Stimulated activated CD8-positive, alpha-beta memory T cell treated with anti-CD3 and anti-CD28 coated beads, Interleukin-4, amount 100 ng/mL, for 24 hours (primary cell): ENCODE measurements around the gene TBC1D3B.
"Not testable (repeated sequence)": the region's sequence is repeated elsewhere in the genome, so short reads cannot be mapped to it uniquely, and the experiment has no call there.

Source experiments
- DNase-seq: peaks from one replicate; pipeline ENCODE4 v3.0.0-alpha.2; 2020; ENCODE audit warnings: low read depth

Gene TBC1D3B

DNA sequence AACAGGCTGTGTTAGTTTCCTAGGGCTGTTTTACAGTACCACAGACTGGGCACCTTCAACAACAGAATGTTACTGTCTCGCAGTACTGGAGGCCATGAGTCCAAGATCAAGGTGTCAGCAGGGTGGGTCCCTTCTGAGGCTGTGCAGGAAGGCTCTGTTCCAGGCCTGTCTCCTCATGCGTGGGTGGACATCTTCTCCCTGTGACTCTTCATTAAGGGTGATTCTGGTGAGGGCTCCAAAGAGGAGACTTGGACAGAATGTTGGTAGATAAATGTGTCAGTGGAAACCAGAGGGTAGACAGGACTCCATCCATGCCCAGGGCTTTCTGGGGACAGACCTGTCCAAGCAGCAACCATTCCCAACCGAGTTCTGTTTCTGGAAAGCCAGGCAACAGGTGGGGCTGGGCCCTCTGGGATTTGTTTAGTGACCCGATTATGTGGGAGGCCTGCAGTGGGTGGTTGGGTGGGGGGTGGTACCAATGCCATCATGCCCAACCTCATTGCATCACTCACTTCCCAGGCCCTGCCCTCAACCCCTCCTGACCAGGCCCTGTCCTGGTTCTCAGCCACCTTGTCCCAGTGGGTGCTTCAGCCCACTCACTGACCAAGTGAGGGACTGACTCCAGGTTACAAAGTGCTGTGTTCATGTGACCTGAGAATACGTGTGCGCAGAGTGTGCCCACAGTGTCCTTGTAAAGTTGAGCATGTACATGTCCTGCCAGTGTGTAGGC lies 5.2 kb upstream of the TBC1D3B start:
- DNase-seq, result not testable (repeated sequence)

DNA sequence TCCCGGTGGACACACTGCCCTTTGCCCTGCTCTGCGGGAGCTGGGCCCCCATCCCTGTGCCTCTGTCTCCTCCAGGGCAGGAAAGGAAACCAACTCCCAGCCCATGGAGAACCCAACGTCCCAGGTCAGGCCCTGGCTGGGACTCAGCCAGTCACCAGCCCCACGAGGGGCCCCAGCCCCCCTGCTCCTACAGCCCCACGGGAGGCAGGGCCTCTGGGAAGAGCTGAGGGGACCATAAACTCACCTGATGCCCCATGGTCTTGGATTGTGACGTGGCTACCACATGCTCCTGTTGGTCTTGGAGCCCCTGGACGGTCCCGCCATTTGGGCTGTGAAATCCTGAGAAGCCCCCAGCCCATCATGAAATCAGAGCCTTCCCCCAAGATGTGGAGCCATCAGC lies 7.6 kb downstream of the TBC1D3B start:
- DNase-seq, result not testable (repeated sequence)

DNA sequence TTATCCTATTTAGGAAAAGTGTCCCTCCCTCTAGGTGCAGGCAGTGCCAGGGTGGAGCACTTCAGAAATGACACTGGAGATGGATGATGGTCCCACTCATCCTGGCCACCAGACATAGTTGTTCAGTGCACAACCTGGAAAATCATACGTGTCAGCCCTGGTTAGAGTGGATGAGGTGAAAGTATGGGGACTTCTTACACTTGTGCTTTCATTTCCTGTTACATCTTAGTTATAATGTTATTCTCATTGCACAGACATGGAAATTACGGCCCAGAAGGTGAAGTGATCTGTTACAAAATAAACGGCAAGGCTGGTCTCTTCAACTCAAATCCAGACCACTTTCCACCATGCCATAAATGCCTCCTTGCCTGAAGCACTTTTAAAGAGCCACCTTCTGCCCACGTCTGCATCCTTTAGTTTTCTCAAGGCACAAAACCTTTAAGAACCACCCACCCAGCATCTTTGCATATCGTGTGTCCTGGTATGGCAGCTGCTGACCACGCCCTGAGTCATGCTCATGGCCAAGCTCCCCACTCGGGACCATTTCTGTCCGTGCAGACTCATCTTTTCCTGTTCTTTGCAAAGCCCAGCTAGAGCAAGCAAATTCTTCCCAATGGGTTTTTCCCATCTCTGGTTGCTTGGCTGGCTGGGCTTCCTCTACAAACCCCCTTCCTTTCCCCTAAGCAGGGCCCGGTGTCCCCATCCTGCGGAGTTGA lies 22.4 kb downstream of the TBC1D3B start:
- DNase-seq, result no peak

GRCh38 chr17:36152639-36153120 lies 23.8 kb downstream of the TBC1D3B start:
- DNase-seq, result no peak

DNA sequence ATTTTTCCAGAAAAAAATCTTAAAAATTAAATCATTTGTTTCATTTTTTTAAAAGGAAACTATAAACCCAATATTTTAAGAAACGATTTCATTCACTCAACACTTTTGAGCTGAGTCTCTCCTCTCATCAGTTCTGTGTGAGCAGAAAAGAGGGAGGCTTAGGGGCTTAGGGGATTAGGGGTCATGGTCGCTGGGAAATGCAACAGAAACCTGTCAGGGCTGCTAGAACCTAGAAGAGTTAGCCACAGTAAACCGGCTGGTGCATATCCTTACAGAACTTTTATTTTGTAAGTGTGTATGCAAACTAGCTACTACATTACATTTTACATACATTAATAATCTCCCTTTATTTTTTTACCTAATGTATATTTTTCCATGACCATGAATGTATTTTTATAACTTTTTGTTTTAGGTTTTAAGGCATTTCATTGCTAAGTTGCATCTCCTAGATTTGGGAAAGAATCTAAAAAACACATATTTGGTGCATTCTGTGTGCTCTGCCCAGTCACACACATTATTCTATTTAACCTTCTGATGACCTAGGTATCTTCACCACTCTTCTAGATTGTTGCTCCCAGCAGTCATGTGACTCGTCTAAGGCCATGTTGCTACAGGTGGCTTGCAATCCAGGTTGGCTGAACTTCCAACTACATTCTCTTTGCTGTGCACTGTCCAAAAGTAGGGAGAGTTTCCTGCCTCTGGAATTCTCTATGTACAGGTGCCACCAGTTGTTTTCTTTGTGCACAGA lies 24.4 kb downstream of the TBC1D3B start:
- DNase-seq, result no peak

DNA sequence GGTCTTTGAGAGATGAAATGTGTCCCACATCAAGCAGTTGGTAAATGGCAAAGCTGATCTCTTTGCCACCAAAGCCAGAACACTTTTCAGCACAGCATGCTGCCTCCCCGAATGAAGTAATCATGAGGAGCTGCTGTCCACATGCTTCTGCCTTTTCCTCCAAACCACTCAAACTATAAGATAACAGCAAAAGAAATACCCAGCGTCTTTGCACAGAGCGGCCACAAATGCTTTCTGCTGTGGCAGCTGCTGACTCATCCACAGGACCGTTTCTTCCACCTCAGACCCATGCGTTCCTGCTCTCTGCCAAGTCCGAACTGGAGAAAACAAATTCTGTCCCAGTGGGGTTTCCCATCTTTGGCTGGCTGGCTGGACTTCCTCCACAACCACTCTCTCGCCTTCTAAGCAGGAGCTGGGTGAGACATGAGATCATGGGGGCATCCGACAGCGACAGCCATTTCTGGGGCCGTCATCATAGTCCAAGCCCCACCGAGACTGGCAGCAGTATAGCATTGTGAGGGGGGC lies 27.1 kb downstream of the TBC1D3B start:
- DNase-seq, result no peak

DNA sequence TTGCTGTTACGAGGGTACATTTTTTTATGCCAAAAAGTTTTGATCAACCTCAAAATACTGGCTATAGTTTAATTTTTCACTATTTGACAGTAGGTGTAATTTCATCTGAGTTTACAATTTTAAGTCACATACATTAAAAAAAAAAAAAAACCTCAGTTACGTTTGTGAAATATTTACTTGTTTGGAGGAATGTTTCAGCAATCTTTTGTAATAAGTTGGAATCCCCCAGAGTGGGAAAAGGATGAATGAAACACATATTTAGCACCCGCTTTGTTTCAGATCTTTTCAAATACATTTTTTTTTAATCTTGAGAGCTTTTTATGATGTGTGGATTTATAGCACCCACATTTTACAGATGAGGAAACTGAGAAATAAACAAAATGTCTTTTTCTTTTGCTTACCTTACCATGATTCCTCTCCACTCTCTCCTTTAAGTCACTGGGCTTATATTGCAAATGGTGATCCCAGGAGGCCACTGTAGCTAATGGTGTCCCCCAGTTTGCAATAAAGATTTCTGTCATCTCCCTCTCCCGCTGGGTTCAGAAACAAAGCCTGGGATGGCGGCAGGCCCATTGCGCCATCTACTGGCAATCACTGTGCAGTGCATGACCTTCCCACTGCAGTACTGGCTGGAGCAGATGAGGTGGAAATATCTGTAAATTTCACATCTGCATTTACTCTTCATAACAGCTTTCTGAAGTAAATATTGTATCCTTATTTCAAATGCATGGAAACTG lies 27.7 kb downstream of the TBC1D3B start:
- peak; percentile 50 for DNase-seq

DNA sequence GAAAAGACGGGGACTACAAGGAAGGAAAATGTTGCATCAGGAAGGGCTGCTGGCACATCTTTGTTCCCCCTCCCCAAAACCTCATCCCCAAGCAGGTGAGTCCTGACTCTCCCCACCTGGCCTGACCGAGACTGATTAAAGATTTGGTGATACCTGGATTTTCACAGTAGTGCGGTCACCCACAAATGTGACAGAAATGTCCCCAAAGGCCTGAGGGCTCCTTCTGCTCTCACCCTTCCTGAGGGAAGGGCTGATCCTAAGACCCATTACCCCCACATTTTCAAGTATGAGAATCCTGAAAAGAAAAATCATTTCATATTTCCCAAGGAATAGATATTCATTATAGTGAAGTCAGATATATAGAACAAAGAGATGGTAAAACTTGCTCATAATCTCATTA lies 28.8 kb downstream of the TBC1D3B start:
- no peak for DNase-seq

DNA sequence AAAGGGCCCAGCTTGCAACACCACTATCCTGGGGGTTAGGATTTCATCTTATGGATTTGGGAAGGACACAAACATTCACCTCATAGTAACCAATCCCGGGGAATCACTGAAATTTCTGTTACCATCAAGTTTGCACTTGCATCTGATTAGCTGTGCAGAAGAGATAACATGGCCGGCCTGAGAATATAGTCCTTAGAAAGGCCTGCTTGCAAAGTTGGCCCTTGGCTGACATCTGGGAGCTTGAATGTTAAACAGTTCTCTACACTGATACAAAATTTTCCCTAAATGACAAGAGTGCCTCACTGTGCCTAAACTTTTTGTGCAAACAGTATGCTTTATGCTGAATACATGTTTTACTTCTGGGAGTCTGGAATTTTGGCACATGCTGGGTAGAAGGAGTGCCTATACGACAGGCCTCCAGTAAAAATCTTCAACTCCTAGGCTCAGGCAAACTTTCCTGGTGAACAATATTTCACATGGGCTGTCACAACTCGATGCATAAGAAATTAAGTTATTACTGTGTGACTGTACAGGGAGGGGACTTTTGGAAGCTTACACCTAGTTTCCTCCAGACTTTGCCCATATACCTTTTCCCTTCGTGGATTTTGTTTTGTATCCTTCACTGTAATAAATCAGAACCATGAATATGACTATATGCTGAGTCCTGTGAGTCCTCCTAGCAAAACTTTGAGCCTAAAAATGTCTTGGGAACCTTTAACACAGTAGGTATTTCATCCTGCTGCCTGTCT lies 31.3 kb downstream of the TBC1D3B start:
- DNase-seq, result no peak

- DNase-seq, result no peak
These were observed 32.4 kb downstream of the TBC1D3B start for GRCh38 chr17:36144014-36144413.

DNA sequence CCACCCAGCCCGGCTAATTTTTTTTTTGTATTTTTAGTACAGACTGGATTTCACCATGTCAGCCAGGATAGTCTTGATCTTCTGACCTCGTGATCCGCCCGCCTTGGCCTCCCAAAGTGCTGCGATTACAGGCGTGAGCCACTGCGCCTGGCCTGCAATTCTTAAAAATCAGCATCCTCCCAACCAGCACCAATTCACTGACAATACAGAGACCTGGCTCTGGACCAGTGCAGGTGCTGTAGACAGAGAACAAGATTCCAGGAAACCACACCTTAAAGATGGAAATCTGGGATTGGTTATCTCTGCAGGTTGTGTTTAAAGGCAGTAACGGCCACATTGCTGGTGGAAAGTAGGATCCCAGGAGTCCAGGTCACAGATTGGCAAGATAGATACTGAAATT lies 33.6 kb downstream of the TBC1D3B start:
- DNase-seq, result no peak

GRCh38 chr17:36142235-36142634 lies 34.2 kb downstream of the TBC1D3B start:
- DNase-seq, result no peak

- DNase-seq, result no peak
These were observed 40.0 kb downstream of the TBC1D3B start for GRCh38 chr17:36136439-36136838.

- no peak for DNase-seq
These were observed 40.4 kb downstream of the TBC1D3B start for GRCh38 chr17:36136036-36136435.

DNA sequence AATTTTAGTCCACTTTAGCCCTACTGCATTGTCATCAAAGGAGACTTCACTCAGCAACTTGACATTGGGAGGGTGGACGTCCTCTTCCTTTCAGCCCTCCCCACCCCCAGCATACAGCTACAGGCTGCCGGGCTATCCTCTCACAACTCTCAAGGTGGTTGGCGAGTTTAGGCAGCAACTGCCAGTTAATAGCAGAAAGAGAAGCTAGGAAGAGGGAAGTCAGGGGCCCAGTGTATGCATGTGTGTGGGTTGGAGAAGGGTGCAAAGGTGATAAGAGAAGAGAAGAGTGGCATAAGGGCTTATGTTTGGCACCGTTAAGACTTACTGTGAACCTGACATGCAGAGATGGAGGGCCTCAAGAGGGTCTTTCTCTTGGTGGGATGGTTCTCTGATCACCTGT lies 41.0 kb downstream of the TBC1D3B start:
- DNase-seq, result no peak

GRCh38 chr17:36133602-36134236 lies 42.7 kb downstream of the TBC1D3B start:
- DNase-seq, result no peak

GRCh38 chr17:36132421-36132831 lies 44.0 kb downstream of the TBC1D3B start:
- DNase-seq, result no peak

- no peak for DNase-seq
These were observed 44.5 kb downstream of the TBC1D3B start for GRCh38 chr17:36131931-36132330.

DNA sequence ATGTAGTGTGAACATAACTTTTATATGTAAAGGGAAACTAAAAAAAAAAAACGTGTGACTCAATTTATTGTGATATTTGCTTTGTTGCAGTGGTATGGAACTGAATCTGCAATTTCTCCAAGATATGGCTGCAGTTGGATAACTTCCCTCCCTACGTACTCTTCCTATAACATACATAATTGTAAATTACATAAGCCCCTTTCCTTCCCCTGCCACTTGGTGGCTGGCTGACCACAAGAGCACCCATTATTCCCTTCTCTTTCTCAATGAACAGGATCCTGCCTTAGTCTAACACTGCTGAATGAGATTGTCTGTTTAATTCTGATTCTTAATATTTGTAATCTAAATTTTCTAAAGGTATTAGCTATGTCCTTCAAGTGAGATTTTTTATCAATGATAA lies 45.0 kb downstream of the TBC1D3B start:
- no peak for DNase-seq

GRCh38 chr17:36130346-36130745 lies 46.1 kb downstream of the TBC1D3B start:
- no peak for DNase-seq

- no peak for DNase-seq
These were observed 46.8 kb downstream of the TBC1D3B start for GRCh38 chr17:36129616-36130015.
